HG03103 (cell line): ENCODE data around the gene NUBP2.

Source experiments
- ATAC-seq: cut with Tn5 transposase; IDR thresholded peaks from one replicate; pipeline ENCODE4 v1.9.1; 2021; ENCODE audit warnings: low read depth; ENCODE audit not compliant: unreplicated experiment

Gene NUBP2

DNA sequence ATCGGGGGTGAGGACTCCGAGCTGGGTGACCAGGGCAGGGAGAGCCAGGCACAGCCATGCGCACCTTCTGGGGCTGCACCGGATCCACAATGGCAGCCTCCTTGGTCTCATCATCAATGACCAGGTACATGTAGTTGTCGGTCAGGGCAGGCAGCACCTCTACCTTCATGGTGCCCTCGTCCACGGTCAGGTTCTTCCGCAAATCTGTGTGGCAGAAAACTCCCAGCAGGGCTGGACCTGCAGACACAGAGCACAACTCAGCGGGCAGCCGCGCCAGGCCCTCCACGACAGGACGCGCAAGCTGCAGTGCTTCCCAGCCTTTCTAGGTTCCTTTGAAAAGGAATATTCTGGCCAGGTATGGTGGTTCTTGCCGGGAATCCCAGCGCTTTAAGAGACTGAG is 40.0 kb downstream of the NUBP2 start:
- ATAC-seq: no peak

DNA sequence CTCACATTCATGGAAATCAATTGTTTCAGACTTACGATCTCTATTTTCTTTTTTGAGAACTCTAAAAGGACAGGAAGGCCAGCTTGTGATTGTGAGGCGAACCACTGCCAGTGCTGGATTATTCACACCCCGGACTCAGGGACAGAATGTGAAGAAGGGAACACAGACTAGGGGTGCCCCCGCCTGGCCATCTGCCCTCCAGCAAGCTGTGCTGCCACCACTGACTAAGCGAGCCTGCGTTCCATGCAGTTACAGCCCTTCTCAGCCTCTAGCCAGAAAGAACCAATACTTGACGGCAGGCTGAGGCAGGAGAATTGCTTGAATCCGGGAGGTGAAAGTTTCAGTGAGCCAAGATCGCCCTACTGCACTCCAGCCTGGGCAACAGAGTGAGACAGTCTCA is 41.1 kb downstream of the NUBP2 start:
- ATAC-seq: no peak

DNA sequence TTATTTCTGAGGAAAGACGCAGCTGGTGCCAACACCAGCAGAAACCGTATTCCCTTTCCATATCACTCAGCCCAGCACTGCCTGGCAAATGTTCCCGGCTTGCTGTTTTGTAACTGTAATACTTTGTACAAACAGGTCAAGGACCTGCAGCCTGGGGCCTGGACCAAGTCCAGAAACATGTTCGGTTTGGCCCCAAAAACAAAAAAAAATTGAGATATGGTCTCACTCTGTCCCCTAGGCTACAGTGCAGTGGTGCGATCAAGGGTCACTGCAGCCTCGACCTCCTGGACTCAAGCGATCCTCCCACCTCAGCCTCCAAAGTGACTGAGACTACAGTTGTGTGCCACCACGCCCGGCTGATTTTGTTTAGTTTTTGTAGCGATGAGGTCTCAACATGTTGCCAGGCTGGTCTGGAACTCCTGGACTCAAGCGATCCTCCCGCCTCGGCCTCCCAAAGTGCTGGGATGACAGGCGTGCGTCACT is 42.7 kb downstream of the NUBP2 start:
- ATAC-seq: no peak

DNA sequence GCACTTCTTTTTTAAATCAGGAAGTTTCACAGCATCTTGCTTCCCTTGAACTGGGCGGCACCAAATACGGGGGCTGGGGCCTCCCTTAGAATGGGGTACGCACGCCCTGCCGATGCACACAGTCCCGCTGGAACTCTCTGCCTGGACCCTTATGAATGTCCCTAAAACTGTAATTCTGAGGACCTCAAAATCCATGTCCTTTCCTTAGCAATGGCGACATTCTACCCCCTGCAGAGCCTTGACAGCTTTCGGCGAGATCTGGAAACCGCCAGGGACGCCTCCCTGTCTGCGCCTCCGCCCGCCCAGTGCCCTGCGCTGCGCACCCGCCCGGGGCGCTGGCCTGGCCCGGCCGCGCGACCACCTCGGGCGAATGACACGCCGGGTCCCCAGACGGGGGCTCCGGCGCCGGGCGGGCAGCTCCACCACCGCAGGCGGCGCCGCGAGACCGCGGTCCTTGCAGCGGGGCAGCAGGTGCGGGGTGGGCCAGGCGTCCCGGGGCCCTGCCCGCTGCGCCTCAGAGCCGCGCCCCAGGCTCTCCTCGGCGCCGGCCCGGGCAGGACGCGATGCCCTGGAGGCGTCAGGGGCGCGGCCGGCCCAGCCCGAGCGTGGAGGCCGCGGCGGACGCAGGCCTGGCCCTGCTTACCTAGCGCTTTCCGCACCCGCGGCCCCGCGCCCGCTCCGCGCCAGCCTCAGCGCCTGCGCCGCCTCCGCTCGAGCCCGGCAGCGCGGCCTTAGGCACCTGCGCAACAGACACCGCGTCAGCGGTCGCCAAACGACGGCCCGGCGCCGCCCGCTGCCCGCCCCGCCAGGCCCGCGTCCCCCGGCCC is 43.3 kb downstream of the NUBP2 start:
- ATAC-seq: peak; percentile 31

- peak; percentile 79 for ATAC-seq
Observed at GRCh38 chr16:1826691-1827573, 44.2 kb downstream of the NUBP2 start, which contains the start of the genes FAHD1 and HAGH. FAHD1 (plus strand) TSS chr16:1827206; CDS start chr16:1827239, 33 bp downstream. HAGH (minus strand) TSS chr16:1826825; CDS start chr16:1826787, 38 bp downstream.

- ATAC-seq: no peak
Observed at GRCh38 chr16:1828645-1829410, 46.1 kb downstream of the NUBP2 start.

GRCh38 chr16:1830213-1830612 is 47.5 kb downstream of the NUBP2 start:
- no peak for ATAC-seq

DNA sequence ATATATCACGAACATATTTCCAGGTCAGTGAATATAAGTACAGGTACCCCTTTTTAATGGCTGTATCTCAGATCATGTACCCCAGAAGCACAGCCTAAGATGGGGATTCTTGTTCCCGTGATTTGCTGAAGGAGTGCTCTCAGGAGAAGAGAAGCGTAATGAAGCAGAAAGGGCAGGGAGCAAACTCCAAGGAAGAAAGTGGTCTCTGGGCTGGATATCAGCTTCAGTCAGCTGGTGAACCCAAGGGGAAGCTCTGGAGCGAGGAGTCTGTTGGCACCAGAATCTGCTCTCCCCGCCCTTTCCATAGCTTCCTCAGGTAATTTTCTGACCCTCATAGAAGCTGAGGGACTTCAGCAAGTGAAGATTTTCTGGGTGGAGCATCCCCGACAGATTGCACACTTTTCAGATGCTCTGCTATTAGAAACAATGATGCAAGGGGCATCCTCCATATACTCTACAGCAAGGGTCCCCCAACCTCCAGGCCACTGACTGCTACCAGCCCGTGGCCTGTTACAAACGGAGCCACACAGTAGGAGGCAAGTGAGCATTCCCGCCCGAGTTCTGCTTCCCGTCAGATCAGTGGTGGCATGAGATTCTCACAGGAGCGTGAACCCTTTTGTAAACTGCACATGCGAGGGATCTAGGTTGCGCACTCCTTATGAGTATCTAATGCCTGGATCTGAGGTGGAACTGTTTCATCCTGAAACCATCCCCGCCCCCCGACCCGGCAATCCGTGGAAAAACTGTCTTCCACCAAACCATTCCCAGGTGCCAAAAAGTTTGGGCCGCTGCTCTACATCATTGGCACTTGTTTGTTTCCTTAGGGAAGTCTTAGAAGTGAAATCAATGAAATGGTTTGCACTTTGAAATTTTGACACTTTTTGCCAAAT is 48.7 kb downstream of the NUBP2 start:
- ATAC-seq: no peak

- no peak for ATAC-seq
Observed at GRCh38 chr16:1832838-1833454, 50.2 kb downstream of the NUBP2 start.

- ATAC-seq: no peak
Observed at GRCh38 chr16:1834096-1834495, 51.3 kb downstream of the NUBP2 start.
